HepG2 (cell line): ENCODE data around the gene CIT.

Experiments
- ATF3 ChIP-seq: sonication (generic); formaldehyde crosslinking; IDR thresholded peaks from 2 replicates; pipeline ENCODE4 v1.4.0; 2020; ENCODE audit warnings: missing genetic modification reagents
- CREBL2 ChIP-seq: sonication (generic); formaldehyde crosslinking; IDR thresholded peaks from 2 replicates; pipeline ENCODE4 v1.8.1; 2023; ENCODE audit warnings: missing genetic modification reagents, mild to moderate bottlenecking, borderline replicate concordance
- PREB ChIP-seq: sonication (generic); formaldehyde crosslinking; IDR thresholded peaks from 2 replicates; pipeline ENCODE4 v1.4.0; 2020; ENCODE audit warnings: missing genetic modification reagents
- ZNF24 ChIP-seq: fragments of 450-650 bp; IDR thresholded peaks from 2 replicates; pipeline ENCODE4 v1.6.1; 2017; ENCODE audit warnings: antibody characterized with exemption, mild to moderate bottlenecking
- ZNF549 ChIP-seq: sonication (generic); formaldehyde crosslinking; IDR thresholded peaks from 2 replicates; pipeline ENCODE4 v1.5.0; 2020; ENCODE audit warnings: missing genetic modification reagents

GRCh38 chr12:119679490-119679889 is 197.6 kb downstream of the CIT start:
- no peak for TF ChIP-seq ATF3 (CRISPR knock-in tag)
- TF ChIP-seq ZNF24 = no peak
- no peak for TF ChIP-seq ZNF549
- TF ChIP-seq CREBL2 = no peak
- no peak for TF ChIP-seq PREB (CRISPR knock-in tag)
